HL-60/S4 (cell line): ENCODE data around the gene XYLB.
"Not testable (repeated sequence)": the region's sequence is repeated elsewhere in the genome, so short reads cannot be mapped to it uniquely, and the experiment has no call there.

Experiments
- in situ Hi-C: fragments of 300-500 bp; cut with MboI; formaldehyde crosslinking; loops from 2 replicates; pipeline ENCODE4 v1.14.3; 2022; ENCODE audit warnings: low sequenced_read_pairs

Gene XYLB

GRCh38 chr3:38320638-38321037 lies 25.9 kb upstream of the XYLB start:
- in situ Hi-C loops, result not testable (repeated sequence)

- in situ Hi-C loops, result no loop called here
These were observed 23.5 kb upstream of the XYLB start for GRCh38 chr3:38323060-38323459.

- in situ Hi-C loops, result no loop called here
These were observed 21.3 kb upstream of the XYLB start for GRCh38 chr3:38325256-38325655.

DNA sequence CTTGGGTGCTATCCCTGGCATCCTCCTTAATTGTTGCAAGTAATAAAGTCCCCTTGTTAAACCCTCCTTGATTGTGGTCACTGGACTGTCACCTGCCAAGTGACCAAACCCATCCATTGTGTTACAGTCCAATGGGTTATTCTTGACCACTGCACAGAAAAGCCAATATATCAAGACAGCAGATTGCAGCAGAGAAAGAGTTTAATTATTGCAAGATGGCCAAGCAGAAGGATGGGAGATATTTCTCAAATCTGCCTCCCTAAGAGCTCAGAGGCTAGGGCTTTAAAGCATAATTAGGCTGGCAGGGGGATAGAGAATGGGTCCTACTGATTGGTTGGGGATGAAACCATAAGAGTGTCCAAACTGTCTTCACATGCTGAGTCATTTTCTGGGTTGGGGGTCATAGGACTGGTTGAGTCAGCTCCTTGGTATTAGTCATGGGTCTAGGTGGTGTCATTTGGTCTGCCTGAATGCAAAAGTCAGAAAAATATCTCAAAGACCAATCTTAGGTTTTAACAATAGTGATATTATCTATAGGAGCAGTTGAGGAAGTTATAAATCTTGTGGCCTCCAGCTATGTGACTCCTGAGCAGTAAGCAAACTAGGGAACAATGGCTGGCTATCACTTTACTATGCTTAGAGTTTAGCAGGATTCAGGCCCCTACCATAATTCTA lies 19.1 kb upstream of the XYLB start:
- in situ Hi-C loops, result no loop called here

DNA sequence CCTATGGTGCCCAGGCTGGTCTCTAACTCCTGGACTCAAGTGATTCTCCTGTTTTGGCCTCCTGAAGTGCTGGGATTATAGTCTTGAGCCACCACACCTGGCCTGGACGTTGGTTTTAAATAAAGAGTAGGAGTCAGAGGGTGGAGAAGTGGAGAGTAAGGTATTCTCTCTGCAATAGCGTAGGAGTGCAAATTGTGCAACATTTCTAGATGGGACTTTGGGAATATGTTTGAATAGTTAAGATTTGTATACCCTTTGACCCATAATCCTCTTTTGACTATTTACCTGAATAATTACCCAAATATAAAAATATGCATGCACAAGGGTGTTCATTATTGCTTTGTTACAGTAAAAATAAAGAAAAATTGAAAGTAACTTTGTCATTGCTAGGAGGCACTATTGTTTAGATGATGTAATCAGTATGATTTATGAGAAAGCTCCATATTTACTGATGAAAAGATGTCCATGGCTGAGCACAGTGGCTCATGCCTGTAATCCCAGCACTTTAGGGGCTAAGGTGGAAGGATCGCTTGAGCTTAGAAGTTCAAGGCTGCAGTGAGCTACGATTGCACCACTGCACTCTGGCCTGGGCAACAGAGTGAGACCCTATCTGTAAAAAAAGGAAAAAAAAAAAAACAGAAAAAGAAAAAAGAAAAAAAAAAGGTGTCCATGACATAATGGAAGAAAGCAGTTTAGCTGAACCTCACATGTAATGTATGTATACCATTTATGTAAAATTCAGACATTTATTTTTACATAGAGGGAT lies 15.1 kb upstream of the XYLB start:
- in situ Hi-C loops, result no loop called here

GRCh38 chr3:38332201-38332600 lies 14.4 kb upstream of the XYLB start:
- in situ Hi-C loops, result no loop called here

DNA sequence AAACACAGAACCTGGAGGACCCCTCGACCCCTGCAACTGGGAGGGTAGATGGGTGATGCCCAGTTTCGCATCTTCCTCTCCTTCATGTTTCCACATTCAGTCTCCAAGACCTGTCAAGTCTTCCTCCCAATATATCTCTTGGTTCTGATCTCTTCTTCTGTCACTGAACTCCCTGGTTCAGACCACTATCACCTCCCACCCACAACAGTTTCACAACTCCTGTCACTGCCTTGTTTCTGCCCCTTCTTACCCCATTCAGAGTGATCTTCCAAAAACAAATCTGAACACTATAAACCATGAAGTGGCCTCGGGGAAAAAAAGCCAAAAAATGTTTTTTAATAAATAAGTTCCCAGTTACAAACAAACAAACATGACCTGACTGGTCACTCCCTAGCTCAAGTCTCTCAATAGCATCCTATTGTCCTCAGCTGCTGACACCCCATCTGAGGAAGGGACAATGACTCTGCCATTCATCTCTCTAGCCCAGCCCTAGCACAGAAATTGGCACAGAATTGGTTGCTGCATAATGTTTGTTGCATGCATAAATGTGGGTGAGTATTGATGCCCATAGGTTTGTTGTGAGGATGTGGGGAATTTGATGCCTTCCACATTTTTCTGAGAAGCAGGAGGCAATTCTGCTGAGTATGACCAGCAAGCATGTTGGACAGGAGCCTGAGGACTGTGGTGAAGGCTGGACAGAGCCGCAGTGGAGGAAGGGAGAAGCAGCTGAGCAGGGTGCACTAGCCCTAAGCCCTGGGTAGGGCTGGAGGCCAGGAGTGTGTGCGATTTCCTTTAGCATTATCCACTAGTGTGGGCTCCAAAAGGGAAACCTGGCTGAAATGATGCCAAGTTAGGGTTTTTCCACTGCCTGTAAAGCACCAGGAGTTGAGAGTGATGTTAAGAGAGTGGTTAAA lies 12.2 kb upstream of the XYLB start:
- in situ Hi-C loops, result no loop called here

DNA sequence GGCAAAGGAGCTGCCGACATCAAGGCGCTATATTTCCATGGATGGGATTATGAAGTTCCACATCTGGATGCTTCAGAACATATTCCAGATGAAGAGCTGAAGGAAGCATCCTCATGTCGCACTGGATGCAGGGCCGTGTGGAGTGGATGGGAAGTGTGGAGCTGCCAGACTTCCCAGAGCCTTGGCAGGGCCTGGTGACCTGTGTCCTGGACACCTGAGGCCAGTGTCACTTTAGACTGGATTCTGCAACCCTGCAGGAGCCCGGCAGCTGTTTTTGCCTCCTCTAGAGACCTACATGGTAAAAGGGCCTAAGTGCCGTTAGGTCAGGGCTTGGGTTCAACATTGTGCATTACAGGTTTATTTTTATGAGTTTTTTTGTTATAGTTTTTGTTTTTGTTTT lies 11.3 kb upstream of the XYLB start:
- in situ Hi-C loops, result no loop called here

GRCh38 chr3:38337703-38338102 lies 8.9 kb upstream of the XYLB start:
- in situ Hi-C loops, result no loop called here

DNA sequence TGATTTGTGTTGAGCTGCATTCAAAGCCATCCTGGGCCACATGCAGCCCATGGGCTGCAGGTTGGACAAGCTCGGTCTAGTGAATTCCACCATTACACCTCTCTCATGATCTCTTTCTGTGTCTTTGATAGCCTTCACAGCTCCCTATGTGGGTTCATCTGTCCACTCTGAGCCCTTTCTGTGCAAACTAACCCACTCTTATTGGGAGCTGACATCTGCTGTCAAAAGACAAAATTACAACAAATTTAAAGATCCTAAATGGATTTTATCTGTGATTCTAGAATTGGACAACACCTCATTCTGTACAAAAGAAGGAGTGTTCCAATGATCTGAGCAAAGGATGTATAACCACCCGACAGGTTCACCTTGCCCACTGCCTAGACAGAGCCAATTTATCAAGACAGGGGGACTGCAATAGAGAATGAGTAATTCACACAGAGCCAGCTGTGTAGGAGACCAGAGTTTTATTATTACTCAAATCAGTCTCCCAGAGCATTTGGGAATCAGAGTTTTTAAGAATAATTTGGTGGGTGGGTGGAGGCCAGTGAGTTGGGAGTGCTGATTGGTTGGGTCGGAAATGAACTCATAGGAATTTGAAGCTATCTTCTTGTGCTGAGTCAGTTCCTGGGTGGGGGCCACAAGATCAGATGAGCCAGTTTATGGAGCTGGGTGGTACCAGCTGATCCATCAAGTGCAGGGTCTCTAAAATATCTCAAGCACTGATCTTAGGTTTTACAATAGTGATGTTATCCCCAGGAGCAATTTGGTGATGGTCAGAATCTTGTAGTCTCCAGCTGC lies 2.6 kb upstream of the XYLB start:
- in situ Hi-C loops, result no loop called here

GRCh38 chr3:38345879-38346586 lies 552 bp upstream of the XYLB start:
- in situ Hi-C loops, result no loop called here

GRCh38 chr3:38347421-38348200 lies 1.0 kb downstream of the XYLB start:
- in situ Hi-C loops, result no loop called here

DNA sequence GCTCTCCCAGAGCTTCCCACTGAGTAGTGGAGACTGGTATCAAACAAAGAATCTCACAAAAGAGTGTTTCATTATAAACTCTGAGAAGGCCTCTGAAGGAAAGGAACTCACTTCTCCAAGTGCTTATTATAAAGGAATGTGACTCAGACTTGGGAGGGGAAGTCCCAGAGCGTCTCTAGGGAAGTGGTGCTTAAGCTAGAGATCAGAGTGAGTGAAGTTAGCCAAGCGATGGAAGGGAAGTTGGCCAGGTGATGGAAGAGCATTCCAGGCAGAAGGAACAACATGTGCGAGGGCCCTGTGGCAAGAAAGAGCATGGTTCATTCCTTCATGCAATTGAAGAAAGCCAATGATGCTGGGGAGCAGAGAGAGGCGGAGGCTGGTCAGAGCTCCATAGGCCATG lies 2.3 kb downstream of the XYLB start:
- in situ Hi-C loops, result no loop called here

GRCh38 chr3:38349684-38350359 lies 3.2 kb downstream of the XYLB start:
- in situ Hi-C loops, result no loop called here

GRCh38 chr3:38353151-38353550 lies 6.6 kb downstream of the XYLB start:
- in situ Hi-C loops, result no loop called here

DNA sequence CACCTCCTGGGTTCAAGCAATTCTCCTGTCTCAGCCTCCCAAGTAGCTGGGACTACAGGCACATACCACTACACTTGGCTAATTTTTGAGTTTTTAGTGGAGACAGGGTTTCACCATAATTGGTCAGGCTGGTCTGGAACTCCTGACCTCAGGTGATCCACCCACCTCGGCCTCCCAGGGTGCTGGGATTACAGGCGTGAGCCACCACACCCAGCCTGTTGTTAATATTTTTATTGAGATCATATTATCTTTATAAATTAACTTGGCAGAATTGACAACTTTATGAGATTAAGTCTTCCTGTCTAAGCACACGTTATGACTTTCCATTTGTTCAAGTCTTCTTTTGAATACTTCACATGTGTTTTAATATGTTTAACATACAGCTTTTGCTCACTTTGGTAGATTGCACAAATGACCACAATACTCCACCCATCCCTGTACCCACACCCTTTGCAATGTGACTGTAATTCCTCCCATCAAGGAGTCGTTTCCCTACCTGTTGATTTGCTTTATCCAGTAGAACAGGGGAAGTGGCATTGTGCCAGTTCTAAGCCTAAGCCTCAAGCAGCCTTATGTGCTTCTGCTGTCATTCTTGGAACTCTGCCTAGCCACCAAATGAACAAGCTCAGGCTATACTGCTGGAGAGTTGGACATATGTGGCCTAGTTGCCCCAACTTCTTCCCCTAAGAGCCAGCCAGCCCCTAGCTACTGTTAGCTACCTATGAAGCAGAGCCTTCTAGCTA lies 8.2 kb downstream of the XYLB start:
- in situ Hi-C loops, result no loop called here

DNA sequence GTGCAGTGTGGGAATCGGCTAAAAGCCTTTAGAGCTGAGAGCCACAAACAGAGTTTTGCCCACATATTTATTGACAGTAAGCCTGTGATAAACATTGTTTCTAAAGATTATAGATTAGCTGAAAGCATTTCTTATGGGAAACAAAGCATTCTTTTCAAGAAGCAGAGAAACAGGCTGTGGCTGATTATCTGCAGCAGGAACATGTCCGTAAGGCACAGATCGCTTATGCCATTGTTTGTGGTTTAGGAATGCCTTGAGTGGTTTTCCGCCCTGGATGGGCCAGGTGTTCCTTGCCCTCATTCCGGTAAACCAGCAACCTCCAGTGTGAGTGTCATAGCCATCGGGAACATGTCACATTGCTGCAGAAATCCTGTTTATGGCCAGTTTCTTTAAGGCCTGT lies 12.5 kb downstream of the XYLB start:
- in situ Hi-C loops, result no loop called here

- in situ Hi-C loops, result no loop called here
These were observed 13.8 kb downstream of the XYLB start for GRCh38 chr3:38360345-38360744.
